Stimulated activated CD8-positive, alpha-beta memory T cell treated with anti-CD3 and anti-CD28 coated beads, Interleukin-4, amount 100 ng/mL, for 48 hours (primary cell): ENCODE results near the gene RNF11.
"Not testable (repeated sequence)": the region's sequence is repeated elsewhere in the genome, so short reads cannot be mapped to it uniquely, and the experiment has no call there.

ENCODE experiments used
- DNase-seq: peaks from one replicate; pipeline ENCODE4 v3.0.0-alpha.2; 2020

The RNF11 gene

GRCh38 chr1:51235673-51236530 is at the start of gene RNF11:
Gene RNF11 (plus strand): TSS chr1:51236273. CDS start chr1:51236757, 484 bp downstream.
- peak; percentile 93 for DNase-seq

- DNase-seq = no peak
Measured at GRCh38 chr1:51188230-51188629, 47.8 kb upstream of the RNF11 start.

- DNase-seq = peak; percentile 43
Measured at GRCh38 chr1:51189421-51190073, 46.5 kb upstream of the RNF11 start.

GRCh38 chr1:51190961-51191360 is 45.1 kb upstream of the RNF11 start:
- DNase-seq = no peak

- DNase-seq = peak; percentile 80
Measured at GRCh38 chr1:51192213-51192843, 43.7 kb upstream of the RNF11 start.

GRCh38 chr1:51193564-51193963 is 42.5 kb upstream of the RNF11 start:
- no peak for DNase-seq

GRCh38 chr1:51203121-51203873 is 32.8 kb upstream of the RNF11 start:
- DNase-seq = no peak

GRCh38 chr1:51203874-51204245 is 32.2 kb upstream of the RNF11 start:
- DNase-seq = no peak

- DNase-seq = no peak
Measured at GRCh38 chr1:51210055-51210454, 26.0 kb upstream of the RNF11 start.

- no peak for DNase-seq
Measured at GRCh38 chr1:51210676-51211075, 25.4 kb upstream of the RNF11 start.

GRCh38 chr1:51214615-51215131 is 21.4 kb upstream of the RNF11 start:
- DNase-seq = peak; percentile 30

GRCh38 chr1:51215169-51215568 is 20.9 kb upstream of the RNF11 start:
- no peak for DNase-seq

- no peak for DNase-seq
Measured at GRCh38 chr1:51216631-51217030, 19.4 kb upstream of the RNF11 start.

- DNase-seq = no peak
Measured at GRCh38 chr1:51217101-51217500, 19.0 kb upstream of the RNF11 start.

GRCh38 chr1:51218570-51218969 is 17.5 kb upstream of the RNF11 start:
- no peak for DNase-seq

GRCh38 chr1:51219022-51219421 is 17.1 kb upstream of the RNF11 start:
- no peak for DNase-seq

- DNase-seq = not testable (repeated sequence)
Measured at GRCh38 chr1:51221529-51221928, 14.5 kb upstream of the RNF11 start.

- no peak for DNase-seq
Measured at GRCh38 chr1:51222136-51222787, 13.8 kb upstream of the RNF11 start.

- DNase-seq = no peak
Measured at GRCh38 chr1:51222809-51223208, 13.3 kb upstream of the RNF11 start.

GRCh38 chr1:51224255-51224654 is 11.8 kb upstream of the RNF11 start:
- DNase-seq = no peak

GRCh38 chr1:51227231-51227960 is 8.7 kb upstream of the RNF11 start:
- DNase-seq = not testable (repeated sequence)

GRCh38 chr1:51228471-51228870 is 7.6 kb upstream of the RNF11 start:
- not testable (repeated sequence) for DNase-seq
